GM23248 (cell line): ENCODE results near the gene ITGA1.

Experiments
- EZH2 ChIP-seq: fragments of 200-600 bp; sonication (generic); IDR thresholded peaks from 2 replicates; pipeline ENCODE4 v1.6.1; 2018; ENCODE audit warnings: antibody characterized with exemption, mild to moderate bottlenecking; ENCODE audit not compliant: insufficient read depth, poor library complexity, severe bottlenecking
- EZH2phosphoT487 ChIP-seq: fragments of 200-600 bp; sonication (generic); IDR thresholded peaks from 2 replicates; pipeline ENCODE4 v1.6.1; 2018; ENCODE audit warnings: antibody characterized with exemption, moderate library complexity, mild to moderate bottlenecking, low read depth; ENCODE audit not compliant: insufficient read depth

DNA sequence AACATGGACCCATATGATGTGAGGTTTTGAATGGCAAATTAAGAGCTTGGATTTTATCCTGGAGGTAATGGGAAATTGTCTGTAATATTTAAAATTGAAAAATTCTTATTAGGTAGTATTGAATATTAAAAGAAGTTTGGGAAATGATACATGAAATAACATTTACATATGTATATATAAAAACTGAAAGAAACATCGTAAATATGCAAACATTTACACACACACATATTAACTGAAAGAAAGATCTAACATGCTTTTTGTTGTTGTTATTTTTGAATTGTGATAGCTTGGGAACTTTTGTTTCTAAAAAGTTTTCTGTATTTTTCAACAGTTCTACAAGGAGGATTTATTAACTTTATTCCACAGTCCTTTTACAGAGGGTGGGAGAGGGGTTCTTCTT lies 118.6 kb downstream of the ITGA1 start:
- TF ChIP-seq EZH2, result no peak
- TF ChIP-seq EZH2phosphoT487, result no peak
